PC-9 (cell line): ENCODE data around the gene NTM. TPM values are rescaled to one million over a fixed set of nuclear protein-coding genes. Genes with fewer than 3 reads are reported as not detected.

Experiments used
- BruUV-seq: library from RNA; stranded (reverse); fragments of 400-500 nt; replicated peaks from 2 replicates; lab custom pipeline; 2021; lab: Mats Ljungman, UMichigan
- CTCF ChIA-PET: fragments of 300-600 bp; sonication (Branson Sonifier 250); formaldehyde crosslinking; loops from one replicate; lab custom pipeline; 2022; ENCODE audit warnings: antibody characterized with exemption; lab: Charles Lee
- POLR2A ChIA-PET: fragments of 300-600 bp; sonication (Branson Sonifier 250); formaldehyde crosslinking; loops from one replicate; lab custom pipeline; 2022; ENCODE audit warnings: antibody characterized with exemption; ENCODE audit not compliant: unreplicated experiment; lab: Charles Lee
- DNase-seq, 2 experiments: peaks; one replicate each; pipeline versions ENCODE4 v3.0.0 to v3.0.0-alpha.2; 2015 to 2022; ENCODE audit warnings: mixed read lengths in 1 of 2
- H2AFZ ChIP-seq: fragments of 200-600 bp; sonication (generic); 2 replicates; pipeline ENCODE4 v1.8.1; 2017; ENCODE audit warnings: antibody characterized with exemption
- H3F3A ChIP-seq: fragments of 200-600 bp; sonication (generic); 2 replicates; pipeline ENCODE4 v1.8.1; 2017; ENCODE audit warnings: antibody characterized with exemption, mild to moderate bottlenecking, low read depth; ENCODE audit not compliant: insufficient read depth
- H3K27ac ChIP-seq: fragments of 200-600 bp; sonication (generic); 2 replicates; pipeline ENCODE4 v1.6.1; 2016; ENCODE audit warnings: mixed run types
- H3K27me3 ChIP-seq: fragments of 200-600 bp; sonication (generic); 2 replicates; pipeline ENCODE4 v1.6.1; 2016; ENCODE audit warnings: low read depth, mixed run types; ENCODE audit not compliant: insufficient read depth
- H3K36me3 ChIP-seq: fragments of 200-600 bp; sonication (generic); 2 replicates; pipeline ENCODE4 v1.6.1; 2016; ENCODE audit warnings: low read depth, mixed run types
- H3K4me1 ChIP-seq: fragments of 200-600 bp; sonication (generic); replicated peaks from 2 replicates; pipeline ENCODE4 v1.6.1; 2016; ENCODE audit warnings: mixed run types; ENCODE audit not compliant: insufficient read depth
- H3K4me2 ChIP-seq: fragments of 200-600 bp; sonication (generic); 2 replicates; pipeline ENCODE4 v1.6.1; 2017; ENCODE audit warnings: mixed run types
- H3K4me3 ChIP-seq: fragments of 200-600 bp; sonication (generic); 2 replicates; pipeline ENCODE4 v1.6.1; 2016; ENCODE audit warnings: mixed run types
- H3K79me2 ChIP-seq: fragments of 200-600 bp; sonication (generic); 2 replicates; pipeline ENCODE4 v1.6.1; 2017; ENCODE audit warnings: low read depth, mixed run types
- H3K9me2 ChIP-seq: fragments of 200-600 bp; sonication (generic); 2 replicates; pipeline ENCODE4 v1.8.1; 2017; ENCODE audit warnings: mild to moderate bottlenecking; ENCODE audit not compliant: insufficient read depth
- H3K9me3 ChIP-seq: fragments of 200-600 bp; sonication (generic); 2 replicates; pipeline ENCODE4 v1.8.1; 2016; ENCODE audit warnings: low read depth; ENCODE audit not compliant: insufficient read depth
- H4K20me1 ChIP-seq: fragments of 200-600 bp; sonication (generic); 2 replicates; pipeline ENCODE4 v1.8.1; 2017; ENCODE audit not compliant: insufficient read depth
- EZH2 ChIP-seq: fragments of 200-600 bp; sonication (generic); IDR thresholded peaks from 2 replicates; pipeline ENCODE4 v1.8.0; 2017; ENCODE audit warnings: antibody characterized with exemption, low read depth
- intact Hi-C: fragments of 100-400 bp; cut with micrococcal nuclease; formaldehyde crosslinking; loops from one replicate; pipeline ENCODE4 v1.10.0; 2022; ENCODE audit not compliant: unreplicated experiment
- total RNA-seq: library from RNA; stranded (reverse); gene quantifications from 2 replicates; pipeline ENCODE4 v1.2.3, GENCODE V29; 2021
- TF ChIP-seq, protein P1 (sequence below): fragments of 200-600 bp; sonication (generic); conservative IDR thresholded peaks from 2 replicates; pipeline ENCODE4 v1.6.1; 2017; ENCODE audit warnings: mixed run types, antibody characterized with exemption, mild to moderate bottlenecking, moderate library complexity

NTM gene
- total RNA-seq, 1 experiment from 2014 or later: not detected

GRCh38 chr11:132206993-132207392, 836.6 kb downstream of the NTM start:
- CTCF ChIA-PET: no interaction called here
- H3K9me2 ChIP-seq: no peaks in the 10 kb centered on the region
- H3K9me3 ChIP-seq: no peaks in the 10 kb centered on the region
- no peaks in the 10 kb centered on the region for H3K4me1 ChIP-seq
- H3K4me3 ChIP-seq: no peak overlapping the region
- TF ChIP-seq, protein P1, sequence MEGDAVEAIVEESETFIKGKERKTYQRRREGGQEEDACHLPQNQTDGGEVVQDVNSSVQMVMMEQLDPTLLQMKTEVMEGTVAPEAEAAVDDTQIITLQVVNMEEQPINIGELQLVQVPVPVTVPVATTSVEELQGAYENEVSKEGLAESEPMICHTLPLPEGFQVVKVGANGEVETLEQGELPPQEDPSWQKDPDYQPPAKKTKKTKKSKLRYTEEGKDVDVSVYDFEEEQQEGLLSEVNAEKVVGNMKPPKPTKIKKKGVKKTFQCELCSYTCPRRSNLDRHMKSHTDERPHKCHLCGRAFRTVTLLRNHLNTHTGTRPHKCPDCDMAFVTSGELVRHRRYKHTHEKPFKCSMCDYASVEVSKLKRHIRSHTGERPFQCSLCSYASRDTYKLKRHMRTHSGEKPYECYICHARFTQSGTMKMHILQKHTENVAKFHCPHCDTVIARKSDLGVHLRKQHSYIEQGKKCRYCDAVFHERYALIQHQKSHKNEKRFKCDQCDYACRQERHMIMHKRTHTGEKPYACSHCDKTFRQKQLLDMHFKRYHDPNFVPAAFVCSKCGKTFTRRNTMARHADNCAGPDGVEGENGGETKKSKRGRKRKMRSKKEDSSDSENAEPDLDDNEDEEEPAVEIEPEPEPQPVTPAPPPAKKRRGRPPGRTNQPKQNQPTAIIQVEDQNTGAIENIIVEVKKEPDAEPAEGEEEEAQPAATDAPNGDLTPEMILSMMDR: no peak
- no peak for TF ChIP-seq EZH2
- no peak for DNase-seq
- no peaks in the 10 kb centered on the region for H3F3A ChIP-seq
- no peak overlapping the region for H2AFZ ChIP-seq
- no peaks in the 10 kb centered on the region for H3K36me3 ChIP-seq
- POLR2A ChIA-PET: no interaction called here
- no peak overlapping the region for H3K4me2 ChIP-seq
- no TSS peak for BruUV-seq
- no peaks in the 10 kb centered on the region for H3K79me2 ChIP-seq
- intact Hi-C loops: no loop called here
- no peaks in the 10 kb centered on the region for H4K20me1 ChIP-seq
- H3K27me3 ChIP-seq: no peaks in the 10 kb centered on the region
- H3K27ac ChIP-seq: no peak overlapping the region

DNA sequence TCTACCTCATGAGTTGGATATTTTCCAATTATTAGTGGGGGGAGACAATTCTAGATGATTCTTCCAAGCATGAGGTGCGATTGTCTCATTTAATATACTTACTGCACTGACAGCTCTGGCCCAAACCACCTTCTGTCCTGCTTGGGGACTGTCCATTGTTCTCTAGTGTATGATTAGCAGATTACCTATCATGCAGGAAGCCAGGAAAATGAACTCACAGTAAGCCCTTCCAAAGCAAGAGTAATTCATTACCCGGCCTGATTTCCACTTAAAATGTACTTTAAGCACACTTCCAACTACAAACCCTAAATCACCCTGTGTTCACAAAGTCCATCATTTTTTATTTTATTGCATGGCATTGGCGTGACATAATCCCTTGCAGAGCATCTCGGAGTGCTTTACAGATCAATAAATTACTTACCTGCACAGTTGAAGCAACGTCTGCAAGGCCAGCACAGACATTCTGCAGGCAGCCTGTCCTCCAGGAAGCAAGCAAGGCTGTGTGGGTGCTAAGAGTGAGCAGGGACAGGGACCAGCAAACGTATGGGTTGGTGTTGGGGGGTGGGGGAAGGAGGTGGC, 838.2 kb downstream of the NTM start:
- Histone ChIP-seq H3K4me2 (no peak overlapping the region), H3K79me2 (no peaks in the 10 kb centered on the region), H2AFZ (no peak overlapping the region), H3K4me3 (no peak overlapping the region), H3K27me3 (no peaks in the 10 kb centered on the region), H3K4me1 (no peaks in the 10 kb centered on the region), H3K36me3 (no peaks in the 10 kb centered on the region), H3F3A (no peaks in the 10 kb centered on the region), H3K9me3 (no peaks in the 10 kb centered on the region), H4K20me1 (no peaks in the 10 kb centered on the region), H3K9me2 (no peaks in the 10 kb centered on the region), H3K27ac (no peak overlapping the region)
- intact Hi-C loops: no loop called here
- DNase-seq: no peak
- POLR2A ChIA-PET: no interaction called here
- CTCF ChIA-PET: no interaction called here
- TF ChIP-seq, protein P1: no peak
- TF ChIP-seq EZH2: no peak
- no TSS peak for BruUV-seq

GRCh38 chr11:132211479-132211878, 841.1 kb downstream of the NTM start:
- Histone ChIP-seq H3K4me3 (no peak overlapping the region), H3K27me3 (peaks cover 7% of the 10 kb centered on the region; the same call in 1 of the 2 replicates), H3K27ac (no peak overlapping the region), H3K79me2 (no peaks in the 10 kb centered on the region), H3K4me2 (no peak overlapping the region), H3K4me1 (no peaks in the 10 kb centered on the region), H4K20me1 (no peaks in the 10 kb centered on the region), H3F3A (no peaks in the 10 kb centered on the region), H2AFZ (no peak overlapping the region), H3K9me3 (no peaks in the 10 kb centered on the region), H3K36me3 (no peaks in the 10 kb centered on the region), H3K9me2 (no peaks in the 10 kb centered on the region)
- POLR2A ChIA-PET: no interaction called here
- DNase-seq: no peak
- no peak for TF ChIP-seq EZH2
- TF ChIP-seq, protein P1: no peak
- CTCF ChIA-PET: no interaction called here
- no TSS peak for BruUV-seq
- intact Hi-C loops: no loop called here
